Measurements from ENCODE around the gene RPS8. TPM values are rescaled to one million over a fixed set of nuclear protein-coding genes. Genes with fewer than 3 reads are reported as not detected.
"Not testable (repeated sequence)": the region's sequence is repeated elsewhere in the genome, so short reads cannot be mapped to it uniquely, and the experiment has no call there.

The RPS8 gene
- 2,328 and 2,356 TPM in 2 replicates for total RNA-seq

DNA sequence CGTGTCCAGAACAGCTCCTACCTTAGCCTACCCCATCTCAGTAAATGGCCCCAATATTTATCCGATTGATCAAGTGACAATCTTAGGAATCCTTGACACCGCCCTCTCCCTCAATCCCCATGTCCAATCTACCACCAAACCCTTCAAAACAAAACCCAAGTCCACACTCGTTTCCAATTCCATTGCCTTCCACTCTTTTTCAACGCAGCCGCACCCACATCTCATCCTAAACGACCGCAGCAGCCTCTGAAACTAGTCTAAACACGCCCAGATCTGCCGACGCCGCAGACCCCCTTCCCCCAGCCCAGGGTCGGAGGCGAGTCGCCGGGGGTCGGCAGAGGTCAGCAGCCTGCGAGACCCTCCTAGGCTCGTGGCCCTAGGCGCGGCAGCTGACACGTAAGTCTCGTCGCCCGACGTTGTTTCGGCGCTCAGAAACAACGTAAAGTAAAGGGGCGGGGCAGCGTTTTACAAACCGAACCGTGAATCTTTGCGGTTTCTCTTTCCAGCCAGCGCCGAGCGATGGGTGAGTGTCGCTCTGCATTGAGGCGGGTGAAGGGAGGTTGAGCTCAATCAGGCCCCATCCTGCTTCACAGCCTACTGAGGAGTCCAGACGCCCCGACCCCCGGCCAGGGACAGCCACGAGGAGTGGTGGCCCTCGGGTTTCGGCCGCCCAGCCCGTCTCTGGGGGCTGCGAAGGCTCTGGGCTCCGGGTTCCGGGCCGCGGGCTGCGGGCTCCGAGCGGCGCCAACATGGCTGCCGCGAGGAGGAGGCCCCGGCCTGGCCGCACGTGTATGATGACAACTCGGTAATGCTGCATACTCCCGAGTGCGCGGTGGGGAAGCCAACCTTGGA is at the start of gene RPS8:
Gene RPS8 (plus strand): TSS at position 463 of the 852 bp plus-strand sequence. CDS start 57 bp downstream, at position 520.
- Mint-ChIP-seq H3K4me1 (ENCODE audit: low read depth) (peaks cover 24% of the 10 kb centered on the region), H3K27me3 (ENCODE audit: low read depth) (no peaks in the 10 kb centered on the region), H3K36me3 (ENCODE audit: low read depth) (peaks cover 52% of the 10 kb centered on the region), H3K27ac (peak within 1 kb of the TSS; percentile 93), H3K9me3 (no peaks in the 10 kb centered on the region), H3K4me3 (ENCODE audit: low read depth) (peak within 1 kb of the TSS; percentile 88)
- intact Hi-C loops (cut with micrococcal nuclease), result loop anchor here (1.0 to 2.0 kb wide), 3 partner anchors 8 to 45 kb away; partner anchors contain the start of genes KIF2C and RNU5D-1
- peak; percentile 86 for DNase-seq (ENCODE audit: low spot score)

DNA sequence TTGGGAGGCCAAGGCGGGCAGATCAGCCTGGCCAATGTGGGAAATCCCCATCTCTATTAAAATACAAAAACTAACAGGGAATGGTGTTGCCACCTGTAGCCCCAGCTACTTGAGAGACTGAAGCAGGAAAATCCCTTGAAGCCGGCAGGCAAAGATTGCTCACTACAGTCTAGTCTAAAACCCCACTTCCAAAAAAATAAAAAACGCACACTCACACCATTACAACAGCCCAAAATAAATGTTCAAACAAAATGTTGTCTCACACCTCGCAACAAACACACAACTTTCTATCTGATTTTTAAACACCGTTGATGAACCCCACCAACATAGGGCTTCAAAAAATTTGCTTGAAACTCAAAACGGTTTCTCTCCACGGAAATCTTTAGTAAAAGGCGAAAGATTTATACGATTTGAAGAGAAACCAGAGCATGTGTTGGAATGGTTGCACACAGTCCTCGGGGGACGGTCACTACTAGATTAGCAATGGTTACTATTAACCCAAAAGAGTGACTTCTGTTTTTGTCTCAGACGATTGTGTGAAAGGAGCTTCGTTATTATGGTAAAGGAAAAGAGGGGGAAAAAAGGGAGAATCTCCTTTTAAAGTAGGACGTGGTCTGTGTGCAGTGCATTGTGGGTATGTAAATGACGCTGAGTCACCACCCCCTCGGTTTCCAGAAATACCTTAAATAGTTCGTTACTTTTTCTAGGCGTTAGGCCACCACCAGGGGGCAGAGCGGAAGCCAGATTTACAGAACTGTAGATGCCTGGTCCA is 44.4 kb upstream of the RPS8 start, which contains the start of gene RNU5D-1:
Gene RNU5D-1 (minus strand): TSS at position 430 of the 772 bp plus-strand sequence.
- DNase-seq (ENCODE audit: low spot score), result peak; percentile 88
- Mint-ChIP-seq H3K4me1 (ENCODE audit: low read depth) (peaks cover 33% of the 10 kb centered on the region), H3K36me3 (ENCODE audit: low read depth) (peaks cover 8% of the 10 kb centered on the region), H3K9me3 (no peaks in the 10 kb centered on the region), H3K27ac (peak within 1 kb of the TSS; percentile 100), H3K4me3 (ENCODE audit: low read depth) (peak within 1 kb of the TSS; percentile 70), H3K27me3 (ENCODE audit: low read depth) (no peaks in the 10 kb centered on the region)
- intact Hi-C loops (cut with micrococcal nuclease), result loop anchor here (1.0 to 2.0 kb wide), 10 partner anchors 8 to 790 kb away; partner anchors contain the start of genes ARMH1, BTBD19, KIF2C and PRDX1

GRCh38 chr1:44733365-44733764 is 42.0 kb upstream of the RPS8 start:
- no peak for DNase-seq (ENCODE audit: low spot score)
- intact Hi-C loops (cut with micrococcal nuclease), result no loop called here
- no peaks in the 10 kb centered on the region for H3K36me3 Mint-ChIP-seq (ENCODE audit: low read depth)
- H3K9me3 Mint-ChIP-seq, result no peaks in the 10 kb centered on the region
- H3K27ac Mint-ChIP-seq, result no peak overlapping the region
- no peaks in the 10 kb centered on the region for H3K27me3 Mint-ChIP-seq (ENCODE audit: low read depth)
- no peak overlapping the region for H3K4me3 Mint-ChIP-seq (ENCODE audit: low read depth)
- H3K4me1 Mint-ChIP-seq (ENCODE audit: low read depth), result peaks cover 19% of the 10 kb centered on the region

GRCh38 chr1:44733784-44734183 is 41.6 kb upstream of the RPS8 start:
- Mint-ChIP-seq H3K27ac (no peak overlapping the region), H3K9me3 (no peaks in the 10 kb centered on the region)

GRCh38 chr1:44735992-44736391 is 39.3 kb upstream of the RPS8 start:
- H3K9me3 Mint-ChIP-seq, result no peaks in the 10 kb centered on the region
- no peak overlapping the region for H3K27ac Mint-ChIP-seq
- intact Hi-C loops (cut with micrococcal nuclease), result no loop called here

More at GRCh38 chr1:44733784-44734183, 41.6 kb upstream of the RPS8 start:
- no peaks in the 10 kb centered on the region for H3K27me3 Mint-ChIP-seq (ENCODE audit: low read depth)
- H3K36me3 Mint-ChIP-seq (ENCODE audit: low read depth), result no peaks in the 10 kb centered on the region
- H3K4me3 Mint-ChIP-seq (ENCODE audit: low read depth), result no peak overlapping the region
- DNase-seq (ENCODE audit: low spot score), result no peak
- intact Hi-C loops (cut with micrococcal nuclease), result no loop called here
- peaks cover 18% of the 10 kb centered on the region for H3K4me1 Mint-ChIP-seq (ENCODE audit: low read depth)

GRCh38 chr1:44738953-44739306 is 36.4 kb upstream of the RPS8 start:
- peaks cover 23% of the 10 kb centered on the region for H3K4me1 Mint-ChIP-seq (ENCODE audit: low read depth)
- H3K9me3 Mint-ChIP-seq; DNase-seq (ENCODE audit: low spot score); H3K27me3 Mint-ChIP-seq (ENCODE audit: low read depth): not testable (repeated sequence)
- H3K4me3 Mint-ChIP-seq (ENCODE audit: low read depth), result peak overlapping the region; percentile 90
- intact Hi-C loops (cut with micrococcal nuclease), result loop anchor here (1.0 to 2.0 kb wide), 3 partner anchors 8 to 70 kb away; partner anchors contain the start of genes RNU5D-1 and RPS8
- H3K27ac Mint-ChIP-seq, result peak overlapping the region; percentile 86
- H3K36me3 Mint-ChIP-seq (ENCODE audit: low read depth), result peaks cover 28% of the 10 kb centered on the region

More at GRCh38 chr1:44735992-44736391, 39.3 kb upstream of the RPS8 start:
- peaks cover 18% of the 10 kb centered on the region for H3K4me1 Mint-ChIP-seq (ENCODE audit: low read depth)
- no peak for DNase-seq (ENCODE audit: low spot score)
- H3K4me3 Mint-ChIP-seq (ENCODE audit: low read depth), result no peak overlapping the region
- H3K36me3 Mint-ChIP-seq (ENCODE audit: low read depth), result peaks cover 9% of the 10 kb centered on the region
- no peaks in the 10 kb centered on the region for H3K27me3 Mint-ChIP-seq (ENCODE audit: low read depth)

GRCh38 chr1:44739307-44740178 is 35.8 kb upstream of the RPS8 start, which contains the start of gene KIF2C:
KIF2C (plus strand) TSS chr1:44739837; CDS start chr1:44739933, 96 bp downstream.
- intact Hi-C loops (cut with micrococcal nuclease), result loop anchor here (1.0 to 2.0 kb wide), 3 partner anchors 8 to 70 kb away; partner anchors contain the start of genes RNU5D-1 and RPS8
- peak within 1 kb of the TSS; percentile 86 for H3K27ac Mint-ChIP-seq
- DNase-seq (ENCODE audit: low spot score), result peak; percentile 96
- H3K27me3 Mint-ChIP-seq (ENCODE audit: low read depth), result no peaks in the 10 kb centered on the region
- peaks cover 28% of the 10 kb centered on the region for H3K4me1 Mint-ChIP-seq (ENCODE audit: low read depth)
- H3K9me3 Mint-ChIP-seq, result no peaks in the 10 kb centered on the region
- peak within 1 kb of the TSS; percentile 90 for H3K4me3 Mint-ChIP-seq (ENCODE audit: low read depth)
- peaks cover 35% of the 10 kb centered on the region for H3K36me3 Mint-ChIP-seq (ENCODE audit: low read depth)

DNA sequence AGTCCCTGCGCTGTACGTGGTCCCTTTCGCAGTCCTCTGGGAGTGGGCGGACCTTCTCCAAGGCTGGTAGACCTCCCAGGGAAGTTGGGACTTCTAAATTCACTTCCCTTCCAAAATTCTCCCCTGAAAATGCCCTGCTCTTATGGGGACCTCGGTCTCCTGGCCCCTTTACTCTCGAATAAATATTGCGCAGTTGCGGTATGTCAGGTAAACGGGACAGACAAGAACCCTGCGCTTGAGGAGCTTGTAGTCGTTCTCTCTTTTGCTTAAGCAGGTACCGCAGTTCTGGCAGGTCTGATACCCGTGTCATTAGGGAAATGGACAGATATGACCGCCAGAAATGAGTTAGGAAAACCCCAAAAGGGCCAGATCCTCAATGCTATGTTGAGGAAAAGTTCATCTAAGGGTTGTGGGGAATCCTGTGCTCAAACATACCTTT is 35.1 kb upstream of the RPS8 start:
- peak overlapping the region; percentile 86 for H3K27ac Mint-ChIP-seq
- intact Hi-C loops (cut with micrococcal nuclease), result no loop called here
- no peak for DNase-seq (ENCODE audit: low spot score)
- peaks cover 30% of the 10 kb centered on the region for H3K4me1 Mint-ChIP-seq (ENCODE audit: low read depth)
- H3K9me3 Mint-ChIP-seq, result no peaks in the 10 kb centered on the region
- H3K36me3 Mint-ChIP-seq (ENCODE audit: low read depth), result peaks cover 38% of the 10 kb centered on the region
- H3K27me3 Mint-ChIP-seq (ENCODE audit: low read depth), result no peaks in the 10 kb centered on the region
- H3K4me3 Mint-ChIP-seq (ENCODE audit: low read depth), result peak overlapping the region; percentile 90

DNA sequence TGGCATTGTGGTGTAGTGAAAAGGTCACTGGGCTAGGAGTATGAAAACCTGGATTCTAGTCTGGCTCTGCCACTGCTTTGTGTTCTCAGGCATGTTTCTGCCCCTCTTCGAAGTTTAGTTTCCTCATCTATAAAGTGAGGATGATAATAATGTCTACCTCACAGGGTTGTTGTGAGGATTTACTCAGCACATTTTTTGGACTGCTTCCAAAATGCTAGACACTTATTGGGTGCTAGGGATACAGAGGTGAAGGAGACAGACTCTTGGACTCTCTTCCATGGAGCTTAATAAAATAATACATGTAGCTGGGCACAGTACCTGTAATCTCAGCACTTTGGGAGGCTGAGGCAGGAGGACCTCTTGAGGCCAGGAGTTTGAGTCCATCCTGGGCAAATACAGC is 32.1 kb upstream of the RPS8 start:
- Mint-ChIP-seq H3K36me3 (ENCODE audit: low read depth) (peaks cover 61% of the 10 kb centered on the region), H3K4me3 (ENCODE audit: low read depth) (peak overlapping the region; percentile 54), H3K27me3 (ENCODE audit: low read depth) (no peaks in the 10 kb centered on the region), H3K4me1 (ENCODE audit: low read depth) (peaks cover 39% of the 10 kb centered on the region), H3K27ac (peak overlapping the region; percentile 88), H3K9me3 (no peaks in the 10 kb centered on the region)
- no peak for DNase-seq (ENCODE audit: low spot score)
- intact Hi-C loops (cut with micrococcal nuclease), result no loop called here

DNA sequence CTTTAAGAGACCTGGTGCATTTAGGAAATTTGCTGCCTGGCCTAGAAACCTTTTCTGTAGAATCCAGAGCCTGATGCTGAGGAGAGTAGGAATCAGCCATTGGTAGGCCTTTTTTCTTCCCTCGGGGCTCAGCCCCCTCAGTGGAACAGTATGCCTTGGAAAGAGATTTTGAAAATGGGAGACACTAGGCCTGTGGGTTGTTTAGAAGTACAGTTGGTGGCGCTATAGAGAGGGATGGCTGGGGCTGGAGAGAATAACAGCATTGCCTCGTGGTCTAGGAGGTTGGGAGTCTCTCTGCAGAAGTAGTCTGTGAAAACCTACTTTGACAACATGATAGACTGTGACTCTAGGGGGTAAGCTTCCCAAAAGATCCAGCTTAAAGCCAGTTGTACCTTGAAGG is 27.5 kb upstream of the RPS8 start:
- Mint-ChIP-seq H3K9me3 (no peaks in the 10 kb centered on the region), H3K4me1 (ENCODE audit: low read depth) (peaks cover 25% of the 10 kb centered on the region), H3K27ac (no peak overlapping the region), H3K36me3 (ENCODE audit: low read depth) (peaks cover 64% of the 10 kb centered on the region), H3K27me3 (ENCODE audit: low read depth) (no peaks in the 10 kb centered on the region), H3K4me3 (ENCODE audit: low read depth) (no peak overlapping the region)
- intact Hi-C loops (cut with micrococcal nuclease), result no loop called here
- DNase-seq (ENCODE audit: low spot score), result no peak

DNA sequence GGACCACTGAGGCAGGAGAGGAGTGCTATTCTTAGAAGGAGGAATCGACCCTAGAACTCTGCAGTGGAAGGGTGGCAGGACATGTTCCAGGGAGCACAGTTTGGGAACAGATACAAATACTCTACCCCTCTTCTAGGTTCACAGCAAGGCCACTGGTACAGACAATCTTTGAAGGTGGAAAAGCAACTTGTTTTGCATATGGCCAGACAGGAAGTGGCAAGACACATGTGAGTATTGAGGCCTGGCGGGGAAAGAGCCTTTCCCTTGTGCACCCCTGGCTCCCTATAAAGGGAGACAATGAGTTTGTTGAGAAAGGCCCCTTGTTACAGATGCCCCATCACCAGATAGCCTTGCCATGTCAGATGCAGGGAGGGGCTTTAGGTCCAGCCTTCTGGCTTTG is 17.9 kb upstream of the RPS8 start:
- peaks cover 2% of the 10 kb centered on the region for H3K4me1 Mint-ChIP-seq (ENCODE audit: low read depth)
- no peak for DNase-seq (ENCODE audit: low spot score)
- intact Hi-C loops (cut with micrococcal nuclease), result no loop called here
- H3K4me3 Mint-ChIP-seq (ENCODE audit: low read depth), result no peak overlapping the region
- no peaks in the 10 kb centered on the region for H3K27me3 Mint-ChIP-seq (ENCODE audit: low read depth)
- peaks cover 86% of the 10 kb centered on the region for H3K36me3 Mint-ChIP-seq (ENCODE audit: low read depth)
- H3K9me3 Mint-ChIP-seq, result no peaks in the 10 kb centered on the region
- peak overlapping the region; percentile 38 for H3K27ac Mint-ChIP-seq

GRCh38 chr1:44759077-44759476 is 16.3 kb upstream of the RPS8 start:
- Mint-ChIP-seq H3K27ac (no peak overlapping the region), H3K36me3 (ENCODE audit: low read depth) (peaks cover 89% of the 10 kb centered on the region)

More at GRCh38 chr1:44759077-44759476, 16.3 kb upstream of the RPS8 start:
- Mint-ChIP-seq H3K4me1 (ENCODE audit: low read depth) (peaks cover 2% of the 10 kb centered on the region), H3K4me3 (ENCODE audit: low read depth) (no peak overlapping the region), H3K9me3 (no peaks in the 10 kb centered on the region), H3K27me3 (ENCODE audit: low read depth) (no peaks in the 10 kb centered on the region)
- intact Hi-C loops (cut with micrococcal nuclease), result no loop called here
- no peak for DNase-seq (ENCODE audit: low spot score)
